PFSK-1 (cell line): ENCODE measurements around the gene TOR2A.

Experiments used
- FOXP2 ChIP-seq: optimal IDR thresholded peaks from 2 replicates; pipeline ENCODE3; 2011; ENCODE audit warnings: borderline replicate concordance, control low read depth, inconsistent platforms; ENCODE audit not compliant: insufficient read depth; ENCODE audit errors: extremely low read length, extremely low read depth
- POLR2AphosphoS5 ChIP-seq: IDR thresholded peaks from 2 replicates; pipeline ENCODE4 v1.6.1; 2012; ENCODE audit warnings: low read depth, mild to moderate bottlenecking, control low read depth, low read length, moderate library complexity
- SIN3A ChIP-seq: IDR thresholded peaks from 2 replicates; pipeline ENCODE4 v1.6.1; 2012; ENCODE audit warnings: mild to moderate bottlenecking, low read length, moderate library complexity, borderline replicate concordance; ENCODE audit not compliant: insufficient read depth
- TAF1 ChIP-seq: IDR thresholded peaks from 2 replicates; pipeline ENCODE4 v1.6.1; 2012; ENCODE audit warnings: low read length, control low read depth, borderline replicate concordance; ENCODE audit not compliant: insufficient read depth
- TF ChIP-seq, protein P1 (sequence below), 2 experiments: IDR thresholded peaks; 2 replicates each; pipeline versions ENCODE4 v1.6.1 to v1.8.0; 2011 to 2012; ENCODE audit warnings: low read depth in 2 of 2, low read length in 2 of 2, control low read depth in 1 of 2, inconsistent platforms in 1 of 2, mild to moderate bottlenecking in 1 of 2, moderate library complexity in 1 of 2; ENCODE audit not compliant: insufficient read depth in 1 of 2

Gene TOR2A

DNA sequence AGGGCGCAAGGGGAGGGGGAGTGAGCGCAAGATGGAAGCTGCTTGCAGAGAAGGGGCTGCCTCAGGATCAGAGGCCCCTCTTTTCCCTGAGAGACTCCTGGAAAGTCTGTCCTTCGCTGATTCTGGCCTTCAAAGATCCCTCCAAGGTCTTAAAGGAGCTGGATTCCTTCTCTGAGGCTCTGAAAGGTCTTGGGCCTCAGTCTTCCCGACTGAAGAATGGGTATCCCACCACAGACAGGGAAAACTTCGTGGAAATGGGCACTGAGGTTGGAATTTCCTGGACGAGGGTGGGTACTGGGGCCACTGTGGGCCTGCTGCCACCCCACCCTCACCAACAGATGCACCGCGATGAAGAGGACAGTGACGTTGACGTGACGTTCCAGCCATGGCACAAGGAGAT is 22.7 kb downstream of the TOR2A start:
- no peak for TF ChIP-seq FOXP2
- TF ChIP-seq TAF1: no peak
- no peak for TF ChIP-seq SIN3A
- no peak for TF ChIP-seq POLR2AphosphoS5
- TF ChIP-seq, protein P1, sequence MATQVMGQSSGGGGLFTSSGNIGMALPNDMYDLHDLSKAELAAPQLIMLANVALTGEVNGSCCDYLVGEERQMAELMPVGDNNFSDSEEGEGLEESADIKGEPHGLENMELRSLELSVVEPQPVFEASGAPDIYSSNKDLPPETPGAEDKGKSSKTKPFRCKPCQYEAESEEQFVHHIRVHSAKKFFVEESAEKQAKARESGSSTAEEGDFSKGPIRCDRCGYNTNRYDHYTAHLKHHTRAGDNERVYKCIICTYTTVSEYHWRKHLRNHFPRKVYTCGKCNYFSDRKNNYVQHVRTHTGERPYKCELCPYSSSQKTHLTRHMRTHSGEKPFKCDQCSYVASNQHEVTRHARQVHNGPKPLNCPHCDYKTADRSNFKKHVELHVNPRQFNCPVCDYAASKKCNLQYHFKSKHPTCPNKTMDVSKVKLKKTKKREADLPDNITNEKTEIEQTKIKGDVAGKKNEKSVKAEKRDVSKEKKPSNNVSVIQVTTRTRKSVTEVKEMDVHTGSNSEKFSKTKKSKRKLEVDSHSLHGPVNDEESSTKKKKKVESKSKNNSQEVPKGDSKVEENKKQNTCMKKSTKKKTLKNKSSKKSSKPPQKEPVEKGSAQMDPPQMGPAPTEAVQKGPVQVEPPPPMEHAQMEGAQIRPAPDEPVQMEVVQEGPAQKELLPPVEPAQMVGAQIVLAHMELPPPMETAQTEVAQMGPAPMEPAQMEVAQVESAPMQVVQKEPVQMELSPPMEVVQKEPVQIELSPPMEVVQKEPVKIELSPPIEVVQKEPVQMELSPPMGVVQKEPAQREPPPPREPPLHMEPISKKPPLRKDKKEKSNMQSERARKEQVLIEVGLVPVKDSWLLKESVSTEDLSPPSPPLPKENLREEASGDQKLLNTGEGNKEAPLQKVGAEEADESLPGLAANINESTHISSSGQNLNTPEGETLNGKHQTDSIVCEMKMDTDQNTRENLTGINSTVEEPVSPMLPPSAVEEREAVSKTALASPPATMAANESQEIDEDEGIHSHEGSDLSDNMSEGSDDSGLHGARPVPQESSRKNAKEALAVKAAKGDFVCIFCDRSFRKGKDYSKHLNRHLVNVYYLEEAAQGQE (IDR thresholded peaks at IDR 0.05; ENCODE audit: insufficient read depth in 1 of 2, low read depth in 2 of 2, low read length in 2 of 2): no peak

DNA sequence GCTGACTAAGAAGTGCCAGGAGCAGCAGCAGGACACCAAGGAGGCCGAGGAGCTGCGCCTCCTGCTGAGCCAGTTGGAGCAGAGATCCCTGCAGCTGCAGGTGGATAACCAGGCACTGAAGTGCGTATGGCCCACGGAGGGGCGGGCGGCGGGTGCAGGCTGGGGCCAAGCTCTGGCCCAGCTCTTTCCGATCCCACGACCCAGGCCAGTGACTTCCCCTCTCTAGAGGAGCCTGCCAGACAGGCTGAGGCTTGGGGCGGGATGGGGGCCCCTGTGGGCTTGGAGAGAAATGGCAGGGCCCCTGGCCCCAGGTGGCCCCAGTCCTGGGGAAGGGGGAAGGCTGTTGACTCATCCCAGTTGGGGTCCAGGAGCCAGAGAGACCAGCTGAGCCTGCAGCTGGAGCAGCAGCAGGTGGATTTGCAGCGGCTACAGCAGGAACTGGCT is 23.2 kb downstream of the TOR2A start:
- TF ChIP-seq, protein P1 (IDR thresholded peaks at IDR 0.05; ENCODE audit: insufficient read depth in 1 of 2, low read depth in 2 of 2, low read length in 2 of 2): no peak

DNA sequence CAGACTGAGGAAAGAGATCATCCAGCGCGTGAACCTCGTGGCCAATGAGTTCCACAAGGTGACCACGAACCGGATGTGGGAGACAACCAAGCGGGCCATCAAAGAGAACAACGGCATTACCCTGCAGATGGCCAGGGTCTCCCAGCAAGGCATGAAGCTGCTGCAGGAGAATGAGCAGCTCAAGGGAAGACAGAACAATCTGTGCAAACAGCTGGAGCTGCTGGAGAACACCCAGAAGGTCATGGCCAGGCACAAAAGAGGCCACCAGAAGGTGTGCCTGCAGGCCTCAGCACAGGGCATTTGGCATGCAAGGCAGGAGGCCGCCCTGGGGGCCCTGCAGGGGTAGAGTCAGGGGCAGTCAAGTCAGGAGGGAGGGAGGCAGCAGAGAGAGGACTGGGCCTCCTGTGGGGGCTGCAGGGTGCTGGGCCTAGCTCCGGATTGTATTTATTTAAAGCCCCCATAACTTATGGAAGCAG is 23.8 kb downstream of the TOR2A start:
- TF ChIP-seq POLR2AphosphoS5 (no peak), SIN3A (no peak), FOXP2 (no peak), TAF1 (no peak)
- TF ChIP-seq, protein P1 (IDR thresholded peaks at IDR 0.05; ENCODE audit: insufficient read depth in 1 of 2, low read depth in 2 of 2, low read length in 2 of 2): no peak

DNA sequence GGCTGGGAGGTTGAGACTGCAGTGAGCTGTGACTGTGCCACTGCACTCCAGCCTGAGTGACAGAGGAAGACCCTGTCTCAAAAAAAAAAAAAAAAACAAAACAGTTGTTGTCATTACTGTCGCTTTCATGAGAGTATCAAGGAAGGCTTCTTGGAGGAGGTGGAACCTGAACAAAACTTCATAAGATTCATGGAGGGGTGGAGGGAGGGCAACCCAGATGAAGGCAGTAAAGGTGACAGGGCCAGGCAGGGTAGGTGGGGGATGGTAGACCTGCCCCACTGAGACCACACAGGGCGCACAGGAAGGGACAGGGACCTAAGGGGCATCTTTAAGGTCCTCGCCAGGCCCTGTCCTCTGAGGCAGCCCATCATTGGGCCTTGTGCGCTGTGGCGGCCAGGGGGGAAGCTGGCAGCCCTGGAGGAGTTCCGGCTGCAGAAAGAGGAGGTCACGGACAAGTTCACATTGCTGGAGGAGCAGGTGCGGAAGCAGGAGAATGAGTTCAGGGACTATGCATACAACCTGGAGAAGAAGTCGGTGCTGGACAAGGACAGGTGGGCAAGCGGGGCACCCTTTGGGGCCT is 24.8 kb downstream of the TOR2A start:
- TF ChIP-seq FOXP2 (no peak), POLR2AphosphoS5 (no peak), TAF1 (no peak), SIN3A (no peak)
- TF ChIP-seq, protein P1 (IDR thresholded peaks at IDR 0.05; ENCODE audit: insufficient read depth in 1 of 2, low read depth in 2 of 2, low read length in 2 of 2): no peak

DNA sequence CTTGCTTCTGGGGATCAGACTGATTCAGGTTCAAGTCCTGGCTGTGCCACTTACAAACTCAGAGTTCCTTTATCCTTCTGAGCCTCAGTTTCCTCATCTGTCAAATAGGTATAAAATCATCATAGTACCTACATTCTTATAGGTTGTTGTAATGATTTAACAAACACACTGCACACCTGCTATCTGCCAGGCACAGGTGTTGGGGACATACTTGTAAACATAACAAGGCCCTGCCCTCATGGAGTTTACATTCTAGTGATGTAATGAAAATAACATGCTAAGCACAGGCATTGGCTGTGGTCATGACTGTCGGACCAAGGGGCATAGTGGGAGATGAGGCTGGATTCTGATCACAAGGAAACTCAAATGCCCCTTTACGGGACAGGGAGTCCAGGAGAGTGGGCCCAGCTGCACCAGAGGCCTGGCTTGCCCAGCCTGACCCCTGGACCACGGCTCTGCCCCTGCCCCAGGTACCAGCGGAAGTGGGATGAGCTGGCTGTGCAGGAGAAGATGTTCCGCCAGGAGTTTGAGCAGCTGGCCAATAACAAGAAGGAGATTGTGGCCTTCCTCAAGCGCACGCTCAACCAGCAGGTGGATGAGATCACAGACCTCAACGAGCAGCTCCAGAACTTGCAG is 26.0 kb downstream of the TOR2A start:
- TF ChIP-seq, protein P1 (IDR thresholded peaks at IDR 0.05; ENCODE audit: insufficient read depth in 1 of 2, low read depth in 2 of 2, low read length in 2 of 2): no peak
- no peak for TF ChIP-seq POLR2AphosphoS5
- TF ChIP-seq SIN3A: no peak
- TF ChIP-seq FOXP2: no peak
- no peak for TF ChIP-seq TAF1
